MM.1S (cell line): ENCODE measurements around the gene PPP3R1.
"Not testable (repeated sequence)": the region's sequence is repeated elsewhere in the genome, so short reads cannot be mapped to it uniquely, and the experiment has no call there.

ENCODE experiments used
- DNase-seq: peaks from one replicate; pipeline ENCODE4 v3.0.0-alpha.2; 2015
- H2AFZ ChIP-seq: fragments of 300-600 bp; sonication (generic); 2 replicates; pipeline ENCODE4 v1.6.0; 2016; ENCODE audit warnings: antibody characterized with exemption, low read length
- H3F3A ChIP-seq: fragments of 300-600 bp; sonication (generic); 2 replicates; pipeline ENCODE4 v1.6.1; 2016; ENCODE audit warnings: mild to moderate bottlenecking, antibody characterized with exemption, low read length, moderate library complexity, mixed read lengths; ENCODE audit not compliant: insufficient read depth
- H3K27ac ChIP-seq: fragments of 300-600 bp; sonication (generic); 2 replicates; pipeline ENCODE4 v1.5.1; 2016; ENCODE audit warnings: mild to moderate bottlenecking, low read length
- H3K27me3 ChIP-seq: fragments of 300-600 bp; sonication (generic); replicated peaks from 2 replicates; pipeline ENCODE4 v1.6.0; 2016; ENCODE audit warnings: low read length; ENCODE audit not compliant: insufficient read depth
- H3K36me3 ChIP-seq: fragments of 300-600 bp; sonication (generic); replicated peaks from 2 replicates; pipeline ENCODE4 v1.6.1; 2016; ENCODE audit warnings: mild to moderate bottlenecking, low read length, mixed read lengths; ENCODE audit not compliant: insufficient read depth
- H3K4me1 ChIP-seq: fragments of 300-600 bp; sonication (generic); 2 replicates; pipeline ENCODE4 v1.6.1; 2016; ENCODE audit warnings: low read length, mixed read lengths
- H3K4me2 ChIP-seq: fragments of 300-600 bp; sonication (generic); 2 replicates; pipeline ENCODE4 v1.6.0; 2016; ENCODE audit warnings: low read depth, low read length
- H3K4me3 ChIP-seq: fragments of 300-600 bp; sonication (generic); 2 replicates; pipeline ENCODE4 v1.5.1; 2016; ENCODE audit warnings: low read length, mixed read lengths
- H3K79me2 ChIP-seq: fragments of 300-600 bp; sonication (generic); 2 replicates; pipeline ENCODE4 v1.6.1; 2016; ENCODE audit warnings: mixed run types, low read length, mixed read lengths
- H3K9ac ChIP-seq: fragments of 300-600 bp; sonication (generic); 2 replicates; pipeline ENCODE4 v1.6.1; 2016; ENCODE audit warnings: low read length, mixed read lengths
- H3K9me2 ChIP-seq: fragments of 300-600 bp; sonication (generic); replicated peaks from 2 replicates; pipeline ENCODE4 v1.6.1; 2016; ENCODE audit warnings: mild to moderate bottlenecking, low read length, mixed read lengths; ENCODE audit not compliant: insufficient read depth
- H3K9me3 ChIP-seq: fragments of 300-600 bp; sonication (generic); replicated peaks from 2 replicates; pipeline ENCODE4 v1.6.1; 2016; ENCODE audit warnings: mild to moderate bottlenecking, low read length, mixed read lengths; ENCODE audit not compliant: insufficient read depth
- H4K20me1 ChIP-seq: fragments of 300-600 bp; sonication (generic); 2 replicates; pipeline ENCODE4 v1.6.1; 2016; ENCODE audit warnings: mild to moderate bottlenecking, low read length, moderate library complexity, mixed read lengths; ENCODE audit not compliant: insufficient read depth
- EZH2 ChIP-seq: fragments of 300-600 bp; sonication (generic); optimal IDR thresholded peaks from 2 replicates; pipeline ENCODE3; 2017; ENCODE audit warnings: low read depth, mild to moderate bottlenecking, antibody characterized with exemption, low read length, mixed read lengths
- EZH2phosphoT487 ChIP-seq: fragments of 300-600 bp; sonication (generic); IDR thresholded peaks from 2 replicates; pipeline ENCODE4 v1.6.1; 2018; ENCODE audit warnings: antibody characterized with exemption, low read length
- TF ChIP-seq, protein P1 (sequence below): fragments of 300-600 bp; sonication (generic); IDR thresholded peaks from 2 replicates; pipeline ENCODE4 v1.5.1; 2016; ENCODE audit warnings: antibody characterized with exemption, low read length, mixed read lengths

The PPP3R1 gene

DNA sequence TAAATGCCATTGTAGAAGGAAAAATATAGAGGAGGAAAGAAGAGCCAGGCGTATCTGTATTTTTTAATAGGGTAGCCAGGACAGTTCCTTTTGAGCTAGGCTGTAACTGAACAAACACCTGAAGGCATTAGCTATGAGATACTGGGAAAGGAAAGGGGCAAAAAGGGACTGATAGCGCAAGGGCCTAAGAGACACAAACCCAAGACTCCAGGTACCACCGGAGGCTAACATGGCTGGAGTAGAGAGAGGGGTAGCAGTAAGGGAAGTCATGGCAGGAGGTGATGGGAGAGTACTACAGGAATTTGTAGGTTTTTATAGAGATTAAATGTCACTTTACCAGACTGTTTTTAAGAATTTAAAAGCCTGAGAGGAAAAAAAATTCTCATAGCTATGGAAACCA lies 73.9 kb downstream of the PPP3R1 start:
- no peaks in the 10 kb centered on the region; the same call in 1 of the 2 replicates for H3K36me3 ChIP-seq
- H3K27ac ChIP-seq: no peak overlapping the region
- H3K9me2 ChIP-seq: no peaks in the 10 kb centered on the region
- no peaks in the 10 kb centered on the region; the same call in 1 of the 2 replicates for H3F3A ChIP-seq
- TF ChIP-seq, protein P1, sequence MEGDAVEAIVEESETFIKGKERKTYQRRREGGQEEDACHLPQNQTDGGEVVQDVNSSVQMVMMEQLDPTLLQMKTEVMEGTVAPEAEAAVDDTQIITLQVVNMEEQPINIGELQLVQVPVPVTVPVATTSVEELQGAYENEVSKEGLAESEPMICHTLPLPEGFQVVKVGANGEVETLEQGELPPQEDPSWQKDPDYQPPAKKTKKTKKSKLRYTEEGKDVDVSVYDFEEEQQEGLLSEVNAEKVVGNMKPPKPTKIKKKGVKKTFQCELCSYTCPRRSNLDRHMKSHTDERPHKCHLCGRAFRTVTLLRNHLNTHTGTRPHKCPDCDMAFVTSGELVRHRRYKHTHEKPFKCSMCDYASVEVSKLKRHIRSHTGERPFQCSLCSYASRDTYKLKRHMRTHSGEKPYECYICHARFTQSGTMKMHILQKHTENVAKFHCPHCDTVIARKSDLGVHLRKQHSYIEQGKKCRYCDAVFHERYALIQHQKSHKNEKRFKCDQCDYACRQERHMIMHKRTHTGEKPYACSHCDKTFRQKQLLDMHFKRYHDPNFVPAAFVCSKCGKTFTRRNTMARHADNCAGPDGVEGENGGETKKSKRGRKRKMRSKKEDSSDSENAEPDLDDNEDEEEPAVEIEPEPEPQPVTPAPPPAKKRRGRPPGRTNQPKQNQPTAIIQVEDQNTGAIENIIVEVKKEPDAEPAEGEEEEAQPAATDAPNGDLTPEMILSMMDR: no peak
- no peak for TF ChIP-seq EZH2phosphoT487
- TF ChIP-seq EZH2: no peak
- H3K4me3 ChIP-seq: no peak overlapping the region
- no peak overlapping the region for H3K4me2 ChIP-seq
- no peaks in the 10 kb centered on the region for H4K20me1 ChIP-seq
- H3K4me1 ChIP-seq: no peaks in the 10 kb centered on the region
- no peaks in the 10 kb centered on the region for H3K27me3 ChIP-seq
- no peaks in the 10 kb centered on the region for H3K9me3 ChIP-seq
- DNase-seq: no peak
- H2AFZ ChIP-seq: no peak overlapping the region
- peaks cover 10% of the 10 kb centered on the region; the same call in 1 of the 2 replicates for H3K79me2 ChIP-seq
- H3K9ac ChIP-seq: no peak overlapping the region

DNA sequence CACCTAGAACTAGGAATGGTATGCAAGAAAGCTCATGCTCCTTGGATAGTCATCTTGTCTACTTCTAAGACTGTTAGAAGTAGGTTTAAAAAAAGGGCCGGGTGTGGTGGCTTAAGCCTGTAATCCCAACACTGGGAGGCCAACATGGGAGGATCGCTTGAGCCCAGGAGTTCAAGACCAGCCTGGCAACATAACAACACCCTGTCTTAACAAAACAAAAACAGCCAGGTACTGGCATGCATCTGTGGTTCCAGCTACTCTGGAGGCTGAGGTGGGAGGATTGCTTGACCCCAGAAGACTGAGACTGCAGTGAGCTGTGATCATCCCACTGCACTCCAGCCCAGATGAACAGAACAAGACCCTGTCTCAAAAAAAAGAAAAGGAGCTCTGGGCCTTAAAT lies 74.8 kb downstream of the PPP3R1 start:
- no peak overlapping the region for H3K4me3 ChIP-seq
- H3K9me3 ChIP-seq: no peaks in the 10 kb centered on the region
- no peaks in the 10 kb centered on the region; the same call in 1 of the 2 replicates for H3K36me3 ChIP-seq
- TF ChIP-seq EZH2phosphoT487 (no peak), EZH2 (no peak)
- TF ChIP-seq, protein P1: no peak
- no peak for DNase-seq
- H3K9me2 ChIP-seq: no peaks in the 10 kb centered on the region
- H3K79me2 ChIP-seq: peaks cover 4% of the 10 kb centered on the region; the same call in 1 of the 2 replicates
- no peak overlapping the region for H3K9ac ChIP-seq
- no peaks in the 10 kb centered on the region for H4K20me1 ChIP-seq
- H3K4me2 ChIP-seq: no peak overlapping the region
- H2AFZ ChIP-seq: no peak overlapping the region
- no peaks in the 10 kb centered on the region for H3K4me1 ChIP-seq
- no peaks in the 10 kb centered on the region; the same call in 1 of the 2 replicates for H3F3A ChIP-seq
- H3K27ac ChIP-seq: no peak overlapping the region
- H3K27me3 ChIP-seq: no peaks in the 10 kb centered on the region

DNA sequence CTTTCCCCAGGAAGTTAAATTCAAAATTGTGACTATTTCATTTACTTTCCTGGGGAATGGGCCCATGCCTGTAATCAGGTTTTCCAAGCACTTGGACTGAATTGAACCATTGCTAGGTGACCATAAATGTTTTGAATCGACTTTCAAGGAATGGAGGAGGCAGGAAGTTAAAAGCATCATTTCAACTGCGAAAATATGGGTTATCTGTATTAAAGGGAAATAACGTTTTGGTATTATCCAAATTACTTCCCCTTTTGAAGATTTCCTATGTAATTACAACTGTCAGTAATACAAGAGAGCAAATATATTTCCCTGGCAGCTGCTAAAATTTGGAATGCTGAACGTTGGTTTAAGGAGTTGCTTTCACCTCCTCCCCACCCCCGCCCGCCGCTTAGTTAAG lies 75.7 kb downstream of the PPP3R1 start:
- Histone ChIP-seq H3K4me1 (no peaks in the 10 kb centered on the region), H3K9ac (no peak overlapping the region), H3K4me2 (no peak overlapping the region), H3K79me2 (peaks cover 8% of the 10 kb centered on the region), H3K36me3 (no peaks in the 10 kb centered on the region; the same call in 1 of the 2 replicates), H3K27me3 (no peaks in the 10 kb centered on the region), H3K9me2 (no peaks in the 10 kb centered on the region), H3F3A (no peaks in the 10 kb centered on the region; the same call in 1 of the 2 replicates), H2AFZ (no peak overlapping the region), H3K4me3 (no peak overlapping the region), H3K9me3 (no peaks in the 10 kb centered on the region), H3K27ac (no peak overlapping the region), H4K20me1 (no peaks in the 10 kb centered on the region)
- no peak for DNase-seq
- no peak for TF ChIP-seq EZH2phosphoT487
- TF ChIP-seq, protein P1: no peak
- TF ChIP-seq EZH2: no peak

DNA sequence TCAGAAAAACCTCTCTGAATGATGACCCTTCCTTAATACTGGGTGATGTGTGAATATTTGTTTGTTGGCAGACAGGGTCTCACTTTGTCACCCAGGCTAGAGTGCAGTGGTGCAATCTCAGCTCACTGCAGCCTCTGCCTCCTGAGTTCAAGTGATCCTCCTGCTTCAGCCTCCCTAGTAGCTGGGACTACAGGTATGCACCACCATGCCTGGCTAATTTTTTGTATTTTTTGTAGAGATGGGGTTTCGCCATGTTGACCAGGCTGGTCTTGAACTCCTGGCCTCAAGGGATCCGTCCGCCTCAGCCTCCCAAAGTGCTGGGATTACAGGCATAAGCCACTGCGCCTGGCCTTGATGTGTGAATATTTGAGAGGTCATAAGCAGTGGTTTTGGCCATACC lies 77.1 kb downstream of the PPP3R1 start:
- H3K27ac ChIP-seq, H3K4me2 ChIP-seq, H3K36me3 ChIP-seq, H3K9me2 ChIP-seq, H3F3A ChIP-seq, H3K9me3 ChIP-seq, H3K4me1 ChIP-seq, H3K4me3 ChIP-seq, H3K79me2 ChIP-seq, H3K9ac ChIP-seq, DNase-seq, H4K20me1 ChIP-seq, H2AFZ ChIP-seq, H3K27me3 ChIP-seq: not testable (repeated sequence)
